ENCODE measurements around the gene TXNDC16.
"Not testable (repeated sequence)": the region's sequence is repeated elsewhere in the genome, so short reads cannot be mapped to it uniquely, and the experiment has no call there.

TXNDC16 gene

DNA sequence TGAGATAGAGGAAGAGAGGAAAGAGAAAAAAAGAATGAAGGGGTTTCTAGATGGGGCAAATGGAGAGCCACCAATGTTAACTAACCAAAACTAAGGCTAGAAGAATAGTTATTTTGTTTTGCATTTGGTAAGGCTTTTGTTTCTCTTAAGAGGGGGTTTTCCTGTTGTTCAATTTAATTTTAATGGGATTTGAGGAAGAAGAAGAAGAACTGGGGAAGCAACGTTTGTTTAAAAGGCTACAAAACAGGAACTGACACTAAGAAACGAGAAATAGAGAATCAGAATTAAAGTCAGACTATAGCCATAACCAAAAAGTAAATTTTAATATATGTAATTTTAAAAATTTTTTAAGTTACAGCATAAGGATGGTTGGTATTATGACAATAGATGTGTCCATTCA lies 13.7 kb downstream of the TXNDC16 start:
- no peak for DNase-seq

DNA sequence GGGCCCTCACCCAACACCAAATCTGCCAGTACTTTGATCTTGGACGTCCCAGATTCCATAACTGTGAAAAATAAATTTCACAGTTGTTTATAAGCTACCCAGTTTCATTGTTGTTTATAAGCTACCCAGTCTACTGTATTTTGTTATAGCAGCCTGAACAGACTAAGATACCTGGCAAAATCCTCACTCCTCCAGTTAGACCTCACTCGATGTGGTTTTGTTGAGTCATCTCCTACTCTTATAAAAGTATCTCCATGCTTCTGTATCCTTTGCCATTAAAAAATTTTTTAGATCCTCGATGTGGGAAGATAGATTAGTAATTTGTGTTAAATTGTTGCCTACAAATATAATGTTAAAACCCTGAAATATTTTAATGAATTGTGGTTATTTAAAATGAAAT lies 16.0 kb downstream of the TXNDC16 start:
- no peak for DNase-seq

DNA sequence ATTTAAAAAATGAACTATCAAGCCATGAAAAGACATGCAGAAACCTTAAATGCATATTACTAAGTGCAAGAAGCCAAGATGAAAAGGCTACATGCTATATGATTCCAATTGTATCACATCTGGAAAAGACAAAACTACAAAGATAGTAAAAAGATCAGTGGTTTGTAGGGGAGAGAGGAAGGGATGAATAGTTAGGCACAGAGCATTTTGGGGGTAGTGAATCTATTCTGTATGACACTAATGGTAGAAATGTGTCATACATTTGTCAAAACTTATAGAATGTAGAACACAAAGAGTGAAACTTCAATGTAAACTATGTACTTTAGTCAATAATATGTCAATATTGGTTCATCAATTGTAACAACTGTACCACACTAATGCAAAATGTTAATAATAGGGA lies 20.8 kb downstream of the TXNDC16 start:
- no peak for DNase-seq

- DNase-seq = no peak
These were observed 25.3 kb downstream of the TXNDC16 start for GRCh38 chr14:52527052-52527451.

- DNase-seq = no peak
These were observed 29.5 kb downstream of the TXNDC16 start for GRCh38 chr14:52522581-52523345.

DNA sequence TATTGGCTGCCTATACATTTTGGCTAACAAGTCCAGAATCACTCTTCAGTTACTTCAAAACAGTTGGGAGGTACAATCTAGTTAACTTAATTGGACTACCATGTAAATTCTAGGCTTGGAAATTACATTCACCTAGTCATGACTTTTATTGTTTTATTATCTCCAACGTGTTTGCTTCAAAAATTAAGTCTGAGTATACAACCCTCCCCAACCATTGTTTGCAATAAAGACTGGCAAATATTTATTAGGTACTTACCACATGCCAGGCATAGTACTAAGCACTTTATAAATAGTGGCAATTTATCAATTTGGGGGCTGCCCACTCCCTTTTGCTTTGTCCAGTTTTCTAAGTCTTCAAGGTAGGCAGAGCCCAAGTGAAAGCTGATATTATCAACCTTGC lies 30.3 kb downstream of the TXNDC16 start:
- no peak for DNase-seq

GRCh38 chr14:52514046-52514811 lies 38.1 kb downstream of the TXNDC16 start:
- no peak for DNase-seq

DNA sequence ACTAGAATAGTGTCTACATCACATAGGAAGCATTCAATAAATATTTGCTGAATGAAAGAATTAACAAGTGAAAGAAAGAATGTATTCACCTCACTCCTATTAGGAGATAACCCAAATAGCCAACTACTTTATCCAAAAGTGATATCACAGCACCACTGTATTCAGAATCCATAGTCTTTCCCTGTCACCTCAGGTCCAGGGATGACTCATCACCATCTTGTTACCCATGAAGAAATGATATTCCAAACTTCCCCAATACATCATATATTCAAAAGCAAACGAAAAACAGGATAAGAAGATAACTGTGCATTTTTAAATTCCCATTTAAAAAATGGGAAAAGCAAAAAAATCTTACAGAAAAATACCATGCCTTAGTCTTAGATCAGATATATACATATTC lies 39.1 kb downstream of the TXNDC16 start:
- DNase-seq = no peak

- DNase-seq = no peak
These were observed 57.9 kb downstream of the TXNDC16 start for GRCh38 chr14:52494444-52494843.

GRCh38 chr14:52485350-52485960 lies 66.8 kb downstream of the TXNDC16 start:
- DNase-seq = no peak

DNA sequence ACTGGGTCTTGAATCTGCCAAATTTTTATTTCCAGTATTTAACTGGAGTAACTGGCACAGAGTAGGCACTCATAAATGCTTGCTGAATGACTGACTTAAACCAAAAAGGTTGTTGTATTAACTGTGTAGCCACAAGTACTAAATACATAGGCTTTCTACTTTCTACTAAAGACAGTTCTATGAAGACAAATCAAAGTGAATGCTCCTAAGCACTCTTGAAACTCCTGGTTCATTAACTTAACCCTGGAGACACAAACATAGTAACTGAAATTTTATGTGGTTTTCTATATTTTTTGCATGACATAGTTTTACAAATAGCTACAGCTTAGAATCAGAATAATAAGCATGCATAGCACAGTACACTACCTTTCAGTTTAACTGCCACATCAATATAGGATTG lies 70.4 kb downstream of the TXNDC16 start:
- no peak for DNase-seq

GRCh38 chr14:52473557-52473956 lies 78.7 kb downstream of the TXNDC16 start:
- DNase-seq = no peak

DNA sequence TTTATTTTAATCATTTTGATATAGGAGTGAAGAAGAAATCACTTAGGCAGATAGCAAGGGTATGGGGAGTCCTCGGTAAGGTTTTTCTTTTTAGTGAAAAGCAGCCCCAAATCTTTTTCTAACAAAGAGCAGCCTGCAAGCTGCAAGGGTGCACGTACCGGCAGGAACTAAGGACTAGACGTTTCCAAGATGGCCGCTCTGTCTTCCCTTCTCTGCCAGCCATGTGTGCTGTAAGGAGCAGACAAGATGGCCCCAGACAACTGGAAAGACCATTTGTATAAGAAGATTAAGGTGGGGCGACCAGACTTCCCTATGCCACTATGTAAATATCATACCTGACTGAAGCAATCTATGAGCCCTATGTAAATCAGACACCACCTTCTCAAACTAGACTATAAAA lies 79.6 kb downstream of the TXNDC16 start:
- DNase-seq = no peak

GRCh38 chr14:52472251-52472650 lies 80.1 kb downstream of the TXNDC16 start:
- DNase-seq = not testable (repeated sequence)

DNA sequence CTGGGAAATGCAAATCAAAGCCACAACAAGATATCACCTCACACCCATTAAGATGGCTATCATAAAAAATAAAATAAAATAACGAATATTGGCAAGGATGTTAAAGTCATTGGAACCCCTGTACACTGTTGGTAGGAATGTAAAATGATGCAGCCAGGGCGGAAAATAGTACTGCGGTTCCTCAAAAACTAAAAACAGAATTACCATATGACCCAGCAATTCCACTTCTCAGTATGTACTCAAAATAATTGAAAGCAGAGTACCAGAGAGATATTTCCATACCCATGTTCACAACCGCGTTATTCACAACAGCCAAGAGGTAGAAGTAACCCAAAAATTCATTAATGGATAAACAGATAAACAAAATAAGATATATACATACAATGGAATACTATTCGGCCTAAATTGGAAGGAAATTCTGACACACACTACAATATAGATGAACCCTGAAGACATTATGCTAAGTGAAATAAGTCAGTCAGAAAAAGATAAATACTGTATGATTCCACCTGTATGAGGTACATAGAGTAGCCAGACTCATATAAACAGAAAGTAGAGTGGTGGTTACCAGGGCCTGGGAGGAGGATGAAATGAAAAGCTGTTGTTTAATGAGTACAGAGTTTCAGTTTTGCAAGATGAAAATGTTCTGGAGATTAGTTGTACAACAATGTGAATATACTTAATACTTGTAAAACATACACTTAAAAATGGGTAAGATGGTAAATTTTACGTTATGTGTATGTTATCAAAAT lies 84.6 kb downstream of the TXNDC16 start:
- no peak for DNase-seq

DNA sequence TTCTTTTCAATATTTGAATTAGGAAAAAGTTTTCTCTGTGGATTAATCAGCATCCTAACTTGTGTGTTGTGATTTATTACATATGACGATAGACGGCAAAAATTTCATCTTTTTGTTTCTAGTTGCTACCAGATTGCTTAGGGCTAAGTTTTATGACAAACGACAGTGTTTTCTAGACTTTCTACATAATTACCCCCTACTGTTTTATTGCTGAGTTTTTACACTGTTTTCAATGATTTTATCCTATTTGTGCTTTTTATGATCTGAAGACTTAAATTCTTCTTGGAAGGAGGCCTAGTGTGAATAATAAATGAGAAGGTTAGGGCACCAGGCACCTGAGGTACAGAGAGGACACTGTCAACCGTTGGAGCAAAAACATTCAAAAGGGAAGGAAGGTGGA lies 88.1 kb downstream of the TXNDC16 start:
- DNase-seq = no peak

GRCh38 chr14:52463375-52463774 lies 88.9 kb downstream of the TXNDC16 start:
- no peak for DNase-seq

DNA sequence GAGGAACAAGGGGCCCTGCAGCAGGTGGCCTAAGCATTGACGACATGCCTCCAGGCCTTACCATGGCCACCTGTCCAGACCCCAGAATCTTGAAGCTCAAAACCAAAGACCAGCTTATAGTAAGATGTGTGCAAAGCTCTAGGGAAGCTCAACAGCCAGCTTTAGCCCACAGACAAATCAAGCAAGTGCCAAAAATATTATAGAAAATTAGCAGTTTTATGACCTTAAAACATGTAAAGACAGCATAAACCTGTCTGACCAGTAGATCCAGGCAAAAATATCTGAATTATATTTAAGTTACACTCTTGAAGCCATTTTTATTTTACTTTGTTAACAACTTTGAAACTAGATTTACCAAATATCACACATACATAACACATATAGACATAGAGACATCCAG lies 90.6 kb downstream of the TXNDC16 start:
- no peak for DNase-seq

GRCh38 chr14:52458721-52459085 lies 93.6 kb downstream of the TXNDC16 start:
- DNase-seq = no peak

- DNase-seq = no peak
These were observed 94.9 kb downstream of the TXNDC16 start for GRCh38 chr14:52457411-52457810.

GRCh38 chr14:52455291-52456088 lies 96.8 kb downstream of the TXNDC16 start:
- DNase-seq = no peak

DNA sequence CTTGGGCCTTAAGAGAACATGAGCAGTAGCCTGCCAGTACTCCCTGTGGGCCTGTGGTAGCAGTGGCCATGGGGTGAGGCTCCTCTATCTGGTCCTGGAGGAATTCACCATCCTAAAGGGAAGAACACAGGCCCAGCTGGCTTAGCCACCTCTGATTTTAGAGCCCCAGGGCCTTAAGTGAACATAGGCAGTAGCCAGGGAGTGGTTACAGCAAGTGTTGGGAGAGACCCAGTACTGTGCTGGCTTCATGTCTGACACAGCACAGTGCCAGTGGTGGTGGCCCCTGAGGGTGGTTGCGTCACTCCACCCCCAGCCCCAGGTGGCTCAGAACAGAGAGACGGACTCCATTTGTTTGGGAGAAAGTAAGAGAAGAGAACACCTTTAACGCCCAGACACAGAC lies 105.1 kb downstream of the TXNDC16 start:
- no peak for DNase-seq

GRCh38 chr14:52446355-52446754 lies 106.0 kb downstream of the TXNDC16 start:
- DNase-seq = no peak
